A673 (cell line): ENCODE results near the gene CELSR1.

Source experiments
- EZH2 ChIP-seq: fragments of 200-600 bp; sonication (generic); IDR thresholded peaks from 2 replicates; pipeline ENCODE4 v1.6.1; 2017; ENCODE audit warnings: borderline replicate concordance, low read depth, mild to moderate bottlenecking, mixed read lengths, antibody characterized with exemption, low read length; ENCODE audit not compliant: poor library complexity, severe bottlenecking
- TF ChIP-seq, protein P1 (sequence below): fragments of 300-800, 200-600 bp; sonication (generic); conservative IDR thresholded peaks from 2 replicates; pipeline ENCODE4 v1.5.1; 2017; ENCODE audit warnings: low read depth, mild to moderate bottlenecking, antibody characterized with exemption, low read length, moderate library complexity, mixed read lengths

DNA sequence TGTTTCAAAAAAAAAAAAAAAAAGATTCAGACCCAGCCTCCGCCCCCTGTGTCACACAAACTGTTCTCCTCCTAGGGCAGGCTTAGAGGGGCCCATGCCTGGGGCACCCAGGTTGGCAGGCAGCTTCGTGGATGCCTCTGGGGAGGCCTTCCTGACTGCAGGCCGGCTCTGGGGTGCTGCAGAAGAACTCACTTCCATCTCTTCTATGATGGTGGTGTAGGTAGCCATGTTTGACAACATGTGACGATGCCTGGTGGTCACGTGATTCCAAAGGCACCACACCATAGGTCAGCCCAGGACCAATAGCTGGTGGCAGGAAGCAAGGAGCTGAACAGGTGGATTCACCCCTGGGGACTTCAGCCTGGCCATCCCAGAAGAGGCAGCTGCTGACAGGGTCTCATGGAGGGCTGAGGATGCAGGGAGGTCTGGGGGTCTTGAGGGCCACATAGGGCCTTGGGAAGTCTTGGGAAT is 24.1 kb upstream of the CELSR1 start:
- TF ChIP-seq, protein P1, sequence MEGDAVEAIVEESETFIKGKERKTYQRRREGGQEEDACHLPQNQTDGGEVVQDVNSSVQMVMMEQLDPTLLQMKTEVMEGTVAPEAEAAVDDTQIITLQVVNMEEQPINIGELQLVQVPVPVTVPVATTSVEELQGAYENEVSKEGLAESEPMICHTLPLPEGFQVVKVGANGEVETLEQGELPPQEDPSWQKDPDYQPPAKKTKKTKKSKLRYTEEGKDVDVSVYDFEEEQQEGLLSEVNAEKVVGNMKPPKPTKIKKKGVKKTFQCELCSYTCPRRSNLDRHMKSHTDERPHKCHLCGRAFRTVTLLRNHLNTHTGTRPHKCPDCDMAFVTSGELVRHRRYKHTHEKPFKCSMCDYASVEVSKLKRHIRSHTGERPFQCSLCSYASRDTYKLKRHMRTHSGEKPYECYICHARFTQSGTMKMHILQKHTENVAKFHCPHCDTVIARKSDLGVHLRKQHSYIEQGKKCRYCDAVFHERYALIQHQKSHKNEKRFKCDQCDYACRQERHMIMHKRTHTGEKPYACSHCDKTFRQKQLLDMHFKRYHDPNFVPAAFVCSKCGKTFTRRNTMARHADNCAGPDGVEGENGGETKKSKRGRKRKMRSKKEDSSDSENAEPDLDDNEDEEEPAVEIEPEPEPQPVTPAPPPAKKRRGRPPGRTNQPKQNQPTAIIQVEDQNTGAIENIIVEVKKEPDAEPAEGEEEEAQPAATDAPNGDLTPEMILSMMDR = no peak
- no peak for TF ChIP-seq EZH2
